Measurements from ENCODE around the gene NDFIP2.

DNA sequence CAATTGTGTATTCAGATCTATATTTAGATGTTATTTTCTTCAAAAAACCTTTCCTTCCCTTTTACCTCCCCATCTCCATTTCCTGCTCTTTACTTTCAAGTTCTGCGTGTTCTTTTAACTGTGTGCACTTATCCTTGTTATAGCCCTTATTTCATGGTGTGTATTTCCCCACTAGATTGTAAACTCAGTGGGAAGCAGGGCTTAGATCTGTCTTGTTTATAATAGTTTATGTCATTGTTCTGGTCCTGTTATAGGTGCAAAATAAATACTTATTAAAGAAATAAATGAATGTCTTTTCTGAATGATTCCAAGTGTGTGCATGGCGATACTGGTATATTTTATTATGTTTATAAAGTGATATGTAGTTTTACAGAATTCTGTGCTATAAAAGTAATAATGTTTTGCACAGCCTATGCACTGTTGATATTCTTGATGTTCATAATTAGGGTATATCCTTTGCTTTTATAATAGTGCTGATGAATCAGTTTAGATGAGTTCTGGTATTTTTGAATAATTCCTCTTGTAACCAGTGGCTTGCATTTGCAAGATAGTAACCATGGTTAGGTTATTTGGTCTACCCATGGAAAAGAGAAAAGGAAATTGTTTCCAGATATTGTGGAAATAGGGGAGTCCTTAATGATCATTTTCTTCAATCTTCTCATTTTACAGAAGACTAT lies 12.1 kb downstream of the NDFIP2 start:
- TF ChIP-seq, protein P1, sequence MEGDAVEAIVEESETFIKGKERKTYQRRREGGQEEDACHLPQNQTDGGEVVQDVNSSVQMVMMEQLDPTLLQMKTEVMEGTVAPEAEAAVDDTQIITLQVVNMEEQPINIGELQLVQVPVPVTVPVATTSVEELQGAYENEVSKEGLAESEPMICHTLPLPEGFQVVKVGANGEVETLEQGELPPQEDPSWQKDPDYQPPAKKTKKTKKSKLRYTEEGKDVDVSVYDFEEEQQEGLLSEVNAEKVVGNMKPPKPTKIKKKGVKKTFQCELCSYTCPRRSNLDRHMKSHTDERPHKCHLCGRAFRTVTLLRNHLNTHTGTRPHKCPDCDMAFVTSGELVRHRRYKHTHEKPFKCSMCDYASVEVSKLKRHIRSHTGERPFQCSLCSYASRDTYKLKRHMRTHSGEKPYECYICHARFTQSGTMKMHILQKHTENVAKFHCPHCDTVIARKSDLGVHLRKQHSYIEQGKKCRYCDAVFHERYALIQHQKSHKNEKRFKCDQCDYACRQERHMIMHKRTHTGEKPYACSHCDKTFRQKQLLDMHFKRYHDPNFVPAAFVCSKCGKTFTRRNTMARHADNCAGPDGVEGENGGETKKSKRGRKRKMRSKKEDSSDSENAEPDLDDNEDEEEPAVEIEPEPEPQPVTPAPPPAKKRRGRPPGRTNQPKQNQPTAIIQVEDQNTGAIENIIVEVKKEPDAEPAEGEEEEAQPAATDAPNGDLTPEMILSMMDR (IDR thresholded peaks at IDR 0.05; ENCODE audit: insufficient read depth, low read length, poor library complexity, severe bottlenecking), result no peak
- TF ChIP-seq EZH2phosphoT487 (conservative IDR thresholded peaks at IDR 0.05; ENCODE audit: low read length), result no peak
